ENCODE data around the gene SESN2.

Gene SESN2

GRCh38 chr1:28308750-28309149 is 49.4 kb downstream of the SESN2 start:
- Histone ChIP-seq H3K79me2 (ENCODE audit: insufficient read depth, low read length) (no peaks in the 10 kb centered on the region), H2AFZ (ENCODE audit: low read length) (no peak overlapping the region), H3K9me3 (ENCODE audit: insufficient read depth, low read depth, low read length) (no peaks in the 10 kb centered on the region), H3K4me3 (ENCODE audit: low read length, poor library complexity, severe bottlenecking) (no peak overlapping the region), H3K36me3 (ENCODE audit: insufficient read depth, low read length) (no peaks in the 10 kb centered on the region), H3K4me1 (ENCODE audit: insufficient read depth, low read length, poor library complexity, severe bottlenecking) (peaks cover 5% of the 10 kb centered on the region), H3F3A (ENCODE audit: low read depth) (no peaks in the 10 kb centered on the region), H4K20me1 (ENCODE audit: insufficient read depth, low read length, poor library complexity, severe bottlenecking) (no peaks in the 10 kb centered on the region), H3K9me2 (replicated peaks; ENCODE audit: low read depth, low read length) (no peaks in the 10 kb centered on the region), H3K4me2 (ENCODE audit: low read depth, low read length, poor library complexity, severe bottlenecking) (no peak overlapping the region), H3K9ac (ENCODE audit: low read depth, low read length, poor library complexity, severe bottlenecking) (no peak overlapping the region), H3K27me3 (ENCODE audit: insufficient read depth, low read length, poor library complexity, severe bottlenecking) (no peaks in the 10 kb centered on the region)
- no peak for TF ChIP-seq EZH2phosphoT487 (IDR thresholded peaks at IDR 0.05; ENCODE audit: borderline replicate concordance)
- TF ChIP-seq, protein P1, sequence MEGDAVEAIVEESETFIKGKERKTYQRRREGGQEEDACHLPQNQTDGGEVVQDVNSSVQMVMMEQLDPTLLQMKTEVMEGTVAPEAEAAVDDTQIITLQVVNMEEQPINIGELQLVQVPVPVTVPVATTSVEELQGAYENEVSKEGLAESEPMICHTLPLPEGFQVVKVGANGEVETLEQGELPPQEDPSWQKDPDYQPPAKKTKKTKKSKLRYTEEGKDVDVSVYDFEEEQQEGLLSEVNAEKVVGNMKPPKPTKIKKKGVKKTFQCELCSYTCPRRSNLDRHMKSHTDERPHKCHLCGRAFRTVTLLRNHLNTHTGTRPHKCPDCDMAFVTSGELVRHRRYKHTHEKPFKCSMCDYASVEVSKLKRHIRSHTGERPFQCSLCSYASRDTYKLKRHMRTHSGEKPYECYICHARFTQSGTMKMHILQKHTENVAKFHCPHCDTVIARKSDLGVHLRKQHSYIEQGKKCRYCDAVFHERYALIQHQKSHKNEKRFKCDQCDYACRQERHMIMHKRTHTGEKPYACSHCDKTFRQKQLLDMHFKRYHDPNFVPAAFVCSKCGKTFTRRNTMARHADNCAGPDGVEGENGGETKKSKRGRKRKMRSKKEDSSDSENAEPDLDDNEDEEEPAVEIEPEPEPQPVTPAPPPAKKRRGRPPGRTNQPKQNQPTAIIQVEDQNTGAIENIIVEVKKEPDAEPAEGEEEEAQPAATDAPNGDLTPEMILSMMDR (conservative IDR thresholded peaks at IDR 0.05; ENCODE audit: low read length) = no peak

- Histone ChIP-seq H3K9me2 (replicated peaks; ENCODE audit: low read depth, low read length) (no peaks in the 10 kb centered on the region), H3K4me3 (ENCODE audit: low read length, poor library complexity, severe bottlenecking) (no peak overlapping the region), H3K36me3 (ENCODE audit: insufficient read depth, low read length) (no peaks in the 10 kb centered on the region), H3F3A (ENCODE audit: low read depth) (no peaks in the 10 kb centered on the region), H2AFZ (ENCODE audit: low read length) (no peak overlapping the region), H3K9ac (ENCODE audit: low read depth, low read length, poor library complexity, severe bottlenecking) (no peak overlapping the region), H3K27me3 (ENCODE audit: insufficient read depth, low read length, poor library complexity, severe bottlenecking) (no peaks in the 10 kb centered on the region), H3K4me1 (ENCODE audit: insufficient read depth, low read length, poor library complexity, severe bottlenecking) (peaks cover 3% of the 10 kb centered on the region), H3K4me2 (ENCODE audit: low read depth, low read length, poor library complexity, severe bottlenecking) (no peak overlapping the region), H3K79me2 (ENCODE audit: insufficient read depth, low read length) (no peaks in the 10 kb centered on the region), H4K20me1 (ENCODE audit: insufficient read depth, low read length, poor library complexity, severe bottlenecking) (no peaks in the 10 kb centered on the region), H3K9me3 (ENCODE audit: insufficient read depth, low read depth, low read length) (no peaks in the 10 kb centered on the region)
- no peak for TF ChIP-seq EZH2phosphoT487 (IDR thresholded peaks at IDR 0.05; ENCODE audit: borderline replicate concordance)
- TF ChIP-seq, protein P1 (conservative IDR thresholded peaks at IDR 0.05; ENCODE audit: low read length) = no peak
Observed at GRCh38 chr1:28309702-28310101, 50.4 kb downstream of the SESN2 start.

- no peaks in the 10 kb centered on the region for H3K9me2 ChIP-seq (replicated peaks; ENCODE audit: low read depth, low read length)
- H3K4me2 ChIP-seq (ENCODE audit: low read depth, low read length, poor library complexity, severe bottlenecking) = no peak overlapping the region
- H3K9ac ChIP-seq (ENCODE audit: low read depth, low read length, poor library complexity, severe bottlenecking) = no peak overlapping the region
- TF ChIP-seq, protein P1 (conservative IDR thresholded peaks at IDR 0.05; ENCODE audit: low read length) = no peak
- TF ChIP-seq EZH2phosphoT487 (IDR thresholded peaks at IDR 0.05; ENCODE audit: borderline replicate concordance) = no peak
- no peaks in the 10 kb centered on the region for H3K9me3 ChIP-seq (ENCODE audit: insufficient read depth, low read depth, low read length)
- no peaks in the 10 kb centered on the region for H3K79me2 ChIP-seq (ENCODE audit: insufficient read depth, low read length)
- H3F3A ChIP-seq (ENCODE audit: low read depth) = no peaks in the 10 kb centered on the region
- H3K4me3 ChIP-seq (ENCODE audit: low read length, poor library complexity, severe bottlenecking) = no peak overlapping the region
- no peaks in the 10 kb centered on the region for H3K36me3 ChIP-seq (ENCODE audit: insufficient read depth, low read length)
- no peaks in the 10 kb centered on the region for H3K27me3 ChIP-seq (ENCODE audit: insufficient read depth, low read length, poor library complexity, severe bottlenecking)
- H2AFZ ChIP-seq (ENCODE audit: low read length) = no peak overlapping the region
- no peaks in the 10 kb centered on the region for H3K4me1 ChIP-seq (ENCODE audit: insufficient read depth, low read length, poor library complexity, severe bottlenecking)
- no peaks in the 10 kb centered on the region for H4K20me1 ChIP-seq (ENCODE audit: insufficient read depth, low read length, poor library complexity, severe bottlenecking)
Observed at GRCh38 chr1:28313702-28314546, 54.6 kb downstream of the SESN2 start.
